ENCODE data around the gene NRDC.

- TF ChIP-seq, protein P1, sequence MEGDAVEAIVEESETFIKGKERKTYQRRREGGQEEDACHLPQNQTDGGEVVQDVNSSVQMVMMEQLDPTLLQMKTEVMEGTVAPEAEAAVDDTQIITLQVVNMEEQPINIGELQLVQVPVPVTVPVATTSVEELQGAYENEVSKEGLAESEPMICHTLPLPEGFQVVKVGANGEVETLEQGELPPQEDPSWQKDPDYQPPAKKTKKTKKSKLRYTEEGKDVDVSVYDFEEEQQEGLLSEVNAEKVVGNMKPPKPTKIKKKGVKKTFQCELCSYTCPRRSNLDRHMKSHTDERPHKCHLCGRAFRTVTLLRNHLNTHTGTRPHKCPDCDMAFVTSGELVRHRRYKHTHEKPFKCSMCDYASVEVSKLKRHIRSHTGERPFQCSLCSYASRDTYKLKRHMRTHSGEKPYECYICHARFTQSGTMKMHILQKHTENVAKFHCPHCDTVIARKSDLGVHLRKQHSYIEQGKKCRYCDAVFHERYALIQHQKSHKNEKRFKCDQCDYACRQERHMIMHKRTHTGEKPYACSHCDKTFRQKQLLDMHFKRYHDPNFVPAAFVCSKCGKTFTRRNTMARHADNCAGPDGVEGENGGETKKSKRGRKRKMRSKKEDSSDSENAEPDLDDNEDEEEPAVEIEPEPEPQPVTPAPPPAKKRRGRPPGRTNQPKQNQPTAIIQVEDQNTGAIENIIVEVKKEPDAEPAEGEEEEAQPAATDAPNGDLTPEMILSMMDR (IDR thresholded peaks at IDR 0.05; ENCODE audit: insufficient read depth, low read length, poor library complexity, severe bottlenecking), result no peak
- TF ChIP-seq EZH2phosphoT487 (conservative IDR thresholded peaks at IDR 0.05; ENCODE audit: low read length), result no peak
These were observed 20.5 kb upstream of the NRDC start for GRCh38 chr1:51899022-51899421.

Measured in SU-DHL-6 (cell line).